ENCODE data around the gene PJA1.

Gene PJA1

GRCh38 chrX:69121321-69122000, 43.8 kb downstream of the PJA1 start:
- no peak for TF ChIP-seq CTCF (conservative IDR thresholded peaks at IDR 0.05)
- no peak overlapping the region for H3K27ac ChIP-seq

GRCh38 chrX:69120476-69120875, 44.8 kb downstream of the PJA1 start:
- no peak overlapping the region for H3K27ac ChIP-seq
- TF ChIP-seq CTCF (conservative IDR thresholded peaks at IDR 0.05) = no peak

- TF ChIP-seq CTCF (conservative IDR thresholded peaks at IDR 0.05) = no peak
- H3K27ac ChIP-seq = no peak overlapping the region
Measured at GRCh38 chrX:69119122-69119521, 46.1 kb downstream of the PJA1 start.

- TF ChIP-seq CTCF (conservative IDR thresholded peaks at IDR 0.05) = no peak
- no peak overlapping the region for H3K27ac ChIP-seq
Measured at GRCh38 chrX:69117876-69118526, 47.3 kb downstream of the PJA1 start.

- no peak for TF ChIP-seq CTCF (conservative IDR thresholded peaks at IDR 0.05)
- no peak overlapping the region for H3K27ac ChIP-seq
Measured at GRCh38 chrX:69116077-69116476, 49.2 kb downstream of the PJA1 start.

- TF ChIP-seq CTCF (conservative IDR thresholded peaks at IDR 0.05) = no peak
- H3K27ac ChIP-seq = no peak overlapping the region
Measured at GRCh38 chrX:69113723-69114122, 51.5 kb downstream of the PJA1 start.

All from VCaP (cell line).